ENCODE results near the gene SPATA20. TPM values are rescaled to one million over a fixed set of nuclear protein-coding genes. Genes with fewer than 3 reads are reported as not detected.

Gene SPATA20
- total RNA-seq, 2 experiments from 2014 or later: 23.9 to 27.3 TPM

DNA sequence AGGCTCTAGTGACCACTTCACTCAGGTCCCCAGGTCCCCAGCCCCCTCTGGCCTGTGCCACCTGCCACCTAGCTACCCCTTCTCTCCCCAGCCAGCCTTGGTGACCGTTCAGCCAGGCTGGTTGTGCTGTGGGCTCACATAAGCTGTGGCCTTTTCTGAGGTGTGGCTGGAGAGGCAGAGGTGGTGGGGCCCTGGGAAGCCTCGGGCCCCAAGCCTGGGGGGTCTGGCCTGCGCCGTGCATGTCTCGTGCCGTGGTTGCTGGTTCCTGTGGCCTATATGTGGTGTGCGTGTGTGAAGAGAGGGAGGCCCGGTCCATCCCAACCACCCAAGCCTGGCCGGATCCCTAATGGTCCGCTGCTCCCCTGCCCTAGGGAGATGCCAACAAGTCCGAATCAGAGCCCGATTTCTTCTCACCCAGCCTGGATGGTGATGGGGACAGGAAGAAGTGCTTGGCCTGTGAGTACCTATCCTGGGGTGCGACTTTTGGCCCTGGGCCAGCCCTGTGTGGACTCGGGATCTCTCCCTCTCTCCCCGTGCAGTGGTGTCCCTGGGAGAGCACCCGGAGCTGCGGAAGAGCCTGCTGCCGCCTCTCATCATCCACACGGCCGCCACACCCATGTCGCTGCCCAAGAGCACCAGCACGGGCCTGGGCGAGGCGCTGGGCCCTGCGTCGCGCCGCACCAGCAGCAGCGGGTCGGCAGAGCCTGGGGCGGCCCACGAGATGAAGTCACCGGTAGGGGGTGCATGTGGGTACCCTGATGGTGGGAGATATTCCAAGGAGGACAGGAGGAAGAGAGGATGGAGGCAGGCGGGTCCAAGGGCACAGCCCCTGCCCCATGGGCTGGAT is 49.4 kb downstream of the SPATA20 start:
- no peaks in the 10 kb centered on the region for H3K27me3 Mint-ChIP-seq (ENCODE audit: low read depth)
- no peak overlapping the region for H3K27ac Mint-ChIP-seq
- DNase-seq: no peak
- ChIA-PET POLR2A (no interaction called here), CTCF (no interaction called here)
- H3K36me3 Mint-ChIP-seq (ENCODE audit: low read depth): no peaks in the 10 kb centered on the region
- no peak overlapping the region for H3K4me3 Mint-ChIP-seq
- no peak for ATAC-seq
- H3K9me3 Mint-ChIP-seq (ENCODE audit: insufficient read depth): no peaks in the 10 kb centered on the region
- H3K4me1 Mint-ChIP-seq (ENCODE audit: low read depth): no peaks in the 10 kb centered on the region

DNA sequence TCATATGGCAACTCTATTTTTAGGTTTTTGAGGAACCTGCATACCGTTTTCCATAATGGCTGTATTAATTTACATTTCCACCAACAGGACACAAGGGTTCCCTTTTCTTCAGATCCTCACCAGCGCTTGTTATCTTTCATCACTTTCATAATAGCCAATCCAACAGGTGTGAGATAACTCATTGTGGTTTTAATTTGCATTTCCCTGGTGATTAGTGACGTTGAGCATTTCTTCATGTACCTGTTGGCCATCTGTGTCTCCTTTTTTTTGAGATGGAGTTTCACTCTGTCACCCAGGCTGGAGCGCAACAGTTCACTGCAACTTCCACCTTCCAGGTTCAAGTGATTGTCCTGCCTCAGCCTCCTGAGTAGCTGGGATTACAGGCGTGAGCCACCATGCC is 51.5 kb downstream of the SPATA20 start:
- Mint-ChIP-seq H3K4me1 (ENCODE audit: low read depth) (no peaks in the 10 kb centered on the region), H3K9me3 (ENCODE audit: insufficient read depth) (no peaks in the 10 kb centered on the region), H3K4me3 (no peak overlapping the region), H3K27ac (no peak overlapping the region), H3K36me3 (ENCODE audit: low read depth) (no peaks in the 10 kb centered on the region), H3K27me3 (ENCODE audit: low read depth) (peaks cover 3% of the 10 kb centered on the region)
- no peak for ATAC-seq
- ChIA-PET POLR2A (no interaction called here), CTCF (no interaction called here)
- DNase-seq: no peak

DNA sequence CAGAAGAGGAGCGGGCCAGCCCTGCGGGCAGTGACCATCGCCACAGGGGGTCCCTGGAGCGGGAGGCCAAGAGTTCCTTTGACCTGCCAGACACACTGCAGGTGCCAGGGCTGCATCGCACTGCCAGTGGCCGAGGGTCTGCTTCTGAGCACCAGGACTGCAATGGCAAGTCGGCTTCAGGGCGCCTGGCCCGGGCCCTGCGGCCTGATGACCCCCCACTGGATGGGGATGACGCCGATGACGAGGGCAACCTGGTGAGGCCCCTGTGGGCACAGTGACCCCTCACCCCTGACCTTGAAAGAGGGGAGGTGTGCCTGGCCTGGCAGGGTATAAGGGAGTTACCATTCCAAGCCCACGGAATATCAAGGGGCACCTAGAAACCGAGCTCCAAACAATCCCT is 52.6 kb downstream of the SPATA20 start:
- no peaks in the 10 kb centered on the region for H3K36me3 Mint-ChIP-seq (ENCODE audit: low read depth)
- H3K9me3 Mint-ChIP-seq (ENCODE audit: insufficient read depth): no peaks in the 10 kb centered on the region
- DNase-seq (no peak), ATAC-seq (no peak)
- no peak overlapping the region for H3K4me3 Mint-ChIP-seq
- no peaks in the 10 kb centered on the region for H3K4me1 Mint-ChIP-seq (ENCODE audit: low read depth)
- POLR2A ChIA-PET: no interaction called here
- peaks cover 3% of the 10 kb centered on the region for H3K27me3 Mint-ChIP-seq (ENCODE audit: low read depth)
- CTCF ChIA-PET: no interaction called here
- no peak overlapping the region for H3K27ac Mint-ChIP-seq

DNA sequence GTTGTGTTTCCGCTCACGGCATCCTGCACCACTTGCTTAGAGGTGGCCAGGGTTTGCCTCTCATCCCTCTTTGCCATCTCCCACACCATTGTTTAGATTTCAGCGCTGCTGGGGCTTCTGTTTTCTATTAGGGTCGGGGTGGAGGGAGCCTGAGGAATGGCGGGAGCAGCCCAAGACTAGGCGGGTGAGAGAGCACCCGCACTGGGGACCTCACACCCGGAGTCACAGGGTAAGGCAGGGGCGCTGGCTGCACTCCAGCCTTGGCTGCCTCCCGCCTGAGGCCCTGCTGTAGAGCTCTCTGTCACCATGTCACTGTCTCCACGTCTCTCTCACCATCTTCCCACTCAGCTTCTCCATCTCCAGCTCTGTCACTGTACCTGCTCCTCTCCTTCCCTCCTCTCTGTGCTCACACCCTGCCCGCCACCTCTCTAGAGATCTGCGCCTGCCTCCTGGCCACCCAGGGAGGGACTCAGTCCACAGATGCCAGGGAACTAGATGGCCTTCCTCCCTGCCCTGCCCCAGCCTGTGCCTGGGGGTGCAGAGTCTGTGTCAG is 54.9 kb downstream of the SPATA20 start:
- Mint-ChIP-seq H3K4me3 (no peak overlapping the region), H3K27ac (no peak overlapping the region), H3K4me1 (ENCODE audit: low read depth) (no peaks in the 10 kb centered on the region), H3K9me3 (ENCODE audit: insufficient read depth) (no peaks in the 10 kb centered on the region), H3K27me3 (ENCODE audit: low read depth) (peaks cover 7% of the 10 kb centered on the region), H3K36me3 (ENCODE audit: low read depth) (no peaks in the 10 kb centered on the region)
- ChIA-PET CTCF (no interaction called here), POLR2A (no interaction called here)
- no peak for ATAC-seq
- DNase-seq: no peak

DNA sequence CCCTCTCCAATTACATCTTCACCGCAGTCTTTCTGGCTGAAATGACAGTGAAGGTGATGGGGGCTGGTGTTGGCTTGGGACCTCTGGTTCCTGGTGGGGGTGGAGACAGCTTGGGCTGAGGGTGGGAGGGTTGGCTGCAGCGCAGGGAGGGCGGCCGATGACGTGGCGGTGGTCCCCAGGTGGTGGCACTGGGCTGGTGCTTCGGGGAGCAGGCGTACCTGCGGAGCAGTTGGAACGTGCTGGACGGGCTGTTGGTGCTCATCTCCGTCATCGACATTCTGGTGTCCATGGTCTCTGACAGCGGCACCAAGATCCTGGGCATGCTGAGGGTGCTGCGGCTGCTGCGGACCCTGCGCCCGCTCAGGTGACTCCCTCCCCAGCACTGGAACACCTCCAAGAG is 55.9 kb downstream of the SPATA20 start:
- ATAC-seq (no peak), DNase-seq (no peak)
- peaks cover 9% of the 10 kb centered on the region for H3K27me3 Mint-ChIP-seq (ENCODE audit: low read depth)
- no peaks in the 10 kb centered on the region for H3K4me1 Mint-ChIP-seq (ENCODE audit: low read depth)
- ChIA-PET POLR2A (no interaction called here), CTCF (no interaction called here)
- no peak overlapping the region for H3K4me3 Mint-ChIP-seq
- no peak overlapping the region for H3K27ac Mint-ChIP-seq
- no peaks in the 10 kb centered on the region for H3K36me3 Mint-ChIP-seq (ENCODE audit: low read depth)
- no peaks in the 10 kb centered on the region for H3K9me3 Mint-ChIP-seq (ENCODE audit: insufficient read depth)

DNA sequence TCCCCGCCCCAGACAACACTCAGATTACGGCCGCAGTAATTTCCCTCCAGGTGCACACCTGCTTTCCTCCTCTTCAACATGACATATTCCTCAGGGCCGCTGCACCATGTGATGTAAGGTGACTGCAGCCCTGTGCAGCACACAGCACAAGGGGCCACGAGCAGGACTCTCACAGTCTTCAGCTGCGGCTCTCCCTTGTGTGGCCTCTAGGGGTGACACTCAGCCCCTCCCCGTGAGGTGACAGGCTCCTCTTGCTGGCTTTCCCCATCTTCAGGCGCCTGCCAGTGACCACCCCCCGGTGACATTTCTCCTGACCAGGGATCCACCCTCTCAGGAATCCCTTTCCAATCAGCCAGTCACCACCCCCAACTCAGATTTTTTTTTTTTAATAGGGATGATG is 56.4 kb downstream of the SPATA20 start:
- ATAC-seq (peak; percentile 56), DNase-seq (peak; percentile 23)
- ChIA-PET CTCF (no interaction called here), POLR2A (no interaction called here)
- Mint-ChIP-seq H3K4me1 (ENCODE audit: low read depth) (no peaks in the 10 kb centered on the region), H3K27me3 (ENCODE audit: low read depth) (peaks cover 9% of the 10 kb centered on the region), H3K9me3 (ENCODE audit: insufficient read depth) (no peaks in the 10 kb centered on the region), H3K27ac (no peak overlapping the region), H3K4me3 (no peak overlapping the region), H3K36me3 (ENCODE audit: low read depth) (no peaks in the 10 kb centered on the region)

DNA sequence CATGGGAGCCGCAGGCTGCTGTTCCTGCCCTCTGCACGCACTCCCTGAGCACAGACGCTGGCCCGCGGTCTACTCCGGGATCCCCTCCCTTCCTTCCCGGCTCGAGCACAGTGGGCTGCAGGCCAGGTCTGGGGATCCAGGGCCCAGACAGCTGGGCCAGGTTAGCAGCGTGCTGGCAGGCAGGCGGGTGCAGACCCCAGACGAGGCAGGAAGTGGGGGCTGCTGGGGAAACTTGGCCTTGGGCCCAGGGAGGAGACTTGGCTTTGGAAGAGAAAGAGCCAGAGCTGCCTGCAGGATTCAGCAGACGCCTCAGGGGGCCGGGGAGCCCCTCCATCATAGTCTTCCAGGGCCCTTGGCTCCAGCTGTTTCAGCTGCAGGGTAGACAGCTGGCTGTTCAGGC is 57.5 kb downstream of the SPATA20 start:
- CTCF ChIA-PET: interaction anchor here (0.9 to 1.4 kb wide), 2 partner anchors 22 to 125 kb away, joined by 3 read pairs; no protein-coding TSS in a partner anchor
- no peak for ATAC-seq

DNA sequence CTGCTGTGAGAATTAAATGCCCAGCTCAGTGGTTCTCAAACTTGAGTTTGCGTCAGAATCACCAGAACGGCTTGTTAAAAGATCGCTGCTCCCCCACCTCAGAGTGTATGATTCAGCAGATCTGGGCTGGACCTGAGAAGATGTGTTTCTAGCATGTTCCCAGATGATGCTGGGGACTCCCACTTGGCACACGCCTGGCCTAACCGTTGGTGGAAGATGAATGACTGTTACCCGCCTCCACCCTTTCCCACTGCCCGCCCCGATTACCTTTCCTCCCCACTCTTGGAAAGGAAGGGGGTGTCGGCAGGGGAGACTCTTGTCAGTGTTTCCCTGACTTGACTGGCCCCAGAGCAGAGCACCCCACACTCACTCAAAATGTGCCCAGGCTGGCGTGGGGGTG is 58.5 kb downstream of the SPATA20 start:
- Mint-ChIP-seq H3K27me3 (ENCODE audit: low read depth) (peaks cover 9% of the 10 kb centered on the region), H3K36me3 (ENCODE audit: low read depth) (no peaks in the 10 kb centered on the region), H3K27ac (no peak overlapping the region), H3K9me3 (ENCODE audit: insufficient read depth) (no peaks in the 10 kb centered on the region), H3K4me3 (no peak overlapping the region), H3K4me1 (ENCODE audit: low read depth) (no peaks in the 10 kb centered on the region)
- CTCF ChIA-PET: interaction anchor here (1.4 kb wide), 1 partner anchor 126 kb away, joined by 3 read pairs; no protein-coding TSS in a partner anchor
- POLR2A ChIA-PET: no interaction called here
- DNase-seq (no peak), ATAC-seq (no peak)

More for the DNA sequence above, 57.5 kb downstream of the SPATA20 start:
- peaks cover 9% of the 10 kb centered on the region for H3K27me3 Mint-ChIP-seq (ENCODE audit: low read depth)
- H3K9me3 Mint-ChIP-seq (ENCODE audit: insufficient read depth): no peaks in the 10 kb centered on the region
- POLR2A ChIA-PET: no interaction called here
- no peaks in the 10 kb centered on the region for H3K36me3 Mint-ChIP-seq (ENCODE audit: low read depth)
- no peak for DNase-seq
- H3K4me3 Mint-ChIP-seq: no peak overlapping the region
- no peak overlapping the region for H3K27ac Mint-ChIP-seq
- no peaks in the 10 kb centered on the region for H3K4me1 Mint-ChIP-seq (ENCODE audit: low read depth)

Other genes with a start within 250 kb of the SPATA20 start
- gene XYLT2, start 201.0 kb upstream of the SPATA20 start, total RNA-seq: 10 to 100 TPM; 24.7 to 26.0 TPM
- 10 to 100 TPM; 81.0 to 85.4 TPM for gene MRPL27, start 174.0 kb upstream of the SPATA20 start, total RNA-seq
- gene EME1, start 173.9 kb upstream of the SPATA20 start, total RNA-seq: 10 to 100 TPM; 23.5 to 27.8 TPM
- 10 to 100 TPM; 77.7 to 77.9 TPM for gene LRRC59, start 149.7 kb upstream of the SPATA20 start, total RNA-seq
- gene ACSF2, start 121.0 kb upstream of the SPATA20 start, total RNA-seq: 10 to 100 TPM; 33.1 to 33.4 TPM
- not detected for gene CHAD, start 78.3 kb upstream of the SPATA20 start, total RNA-seq
- 10 to 100 TPM; 26.6 to 28.4 TPM for gene RSAD1, start 68.3 kb upstream of the SPATA20 start, total RNA-seq
- gene MYCBPAP, start 38.7 kb upstream of the SPATA20 start, total RNA-seq: 1 to 10 TPM; 7.7 to 9.3 TPM
- not detected for gene EPN3, start 14.4 kb upstream of the SPATA20 start, total RNA-seq
- gene CACNA1G, start 13.5 kb downstream of the SPATA20 start, total RNA-seq: not detected
- gene ABCC3, start 87.7 kb downstream of the SPATA20 start, total RNA-seq: not detected
- gene ANKRD40, start 160.7 kb downstream of the SPATA20 start, total RNA-seq: 10 to 100 TPM; 28.9 to 31.2 TPM
- 100 to 1,000 TPM; 112 to 116 TPM for gene LUC7L3, start 172.4 kb downstream of the SPATA20 start, total RNA-seq
- not detected for gene ANKRD40CL, start 220.3 kb downstream of the SPATA20 start, total RNA-seq